Astrocyte of the spinal cord (primary cell): ENCODE results near the gene MYOG.

ENCODE experiments used
- DNase-seq: peaks from one replicate; pipeline ENCODE4 v3.0.0; 2011; ENCODE audit warnings: low read depth, low spot score
- H3K4me3 ChIP-seq: 2 replicates; pipeline ENCODE4 v1.5.1; 2011; ENCODE audit warnings: low read depth, mild to moderate bottlenecking, low read length, moderate library complexity
- CTCF ChIP-seq: IDR thresholded peaks from 2 replicates; pipeline ENCODE4 v1.5.1; 2012; ENCODE audit warnings: low read depth, mild to moderate bottlenecking, low read length, inconsistent platforms
- in situ Hi-C: cut with HindIII; loops from 2 replicates; pipeline ENCODE4 v1.10.0; 2017; ENCODE audit warnings: low sequenced_read_pairs

Gene MYOG

GRCh38 chr1:203103829-203104495 lies 18.1 kb upstream of the MYOG start:
- in situ Hi-C loops = no loop called here
- DNase-seq = no peak
- TF ChIP-seq CTCF = no peak
- no peak overlapping the region for H3K4me3 ChIP-seq

- in situ Hi-C loops = no loop called here
- DNase-seq = no peak
- no peak for TF ChIP-seq CTCF
- H3K4me3 ChIP-seq = no peak overlapping the region
Observed at GRCh38 chr1:203103216-203103615, 17.4 kb upstream of the MYOG start.

- in situ Hi-C loops = no loop called here
- no peak overlapping the region for H3K4me3 ChIP-seq
- no peak for TF ChIP-seq CTCF
- DNase-seq = no peak
Observed at GRCh38 chr1:203101813-203102634, 16.2 kb upstream of the MYOG start.

- no peak for TF ChIP-seq CTCF
- in situ Hi-C loops = no loop called here
- no peak for DNase-seq
- H3K4me3 ChIP-seq = no peak overlapping the region
Observed at GRCh38 chr1:203100516-203100869, 14.7 kb upstream of the MYOG start.

GRCh38 chr1:203099805-203100515 lies 14.1 kb upstream of the MYOG start:
- DNase-seq = no peak
- no peak overlapping the region for H3K4me3 ChIP-seq
- TF ChIP-seq CTCF = no peak
- in situ Hi-C loops = no loop called here

GRCh38 chr1:203098914-203099520 lies 13.2 kb upstream of the MYOG start:
- H3K4me3 ChIP-seq = no peak overlapping the region
- no peak for TF ChIP-seq CTCF
- DNase-seq = no peak
- in situ Hi-C loops = no loop called here
